Loucy (cell line): ENCODE results near the gene LRRC4C.

ENCODE experiments used
- H2AFZ ChIP-seq: fragments of 200-600 bp; sonication (generic); 2 replicates; pipeline ENCODE4 v1.6.0; 2016; ENCODE audit warnings: antibody characterized with exemption, mild to moderate bottlenecking, low read length, moderate library complexity
- H3F3A ChIP-seq: fragments of 200-600 bp; 2 replicates; pipeline ENCODE4 v1.6.0; 2016; ENCODE audit warnings: antibody characterized with exemption, low read depth, mild to moderate bottlenecking
- H3K27me3 ChIP-seq: fragments of 200-600 bp; sonication (generic); 2 replicates; pipeline ENCODE4 v1.6.1; 2014; ENCODE audit warnings: low read length, mild to moderate bottlenecking; ENCODE audit not compliant: insufficient read depth, poor library complexity, severe bottlenecking
- H3K36me3 ChIP-seq: fragments of 200-600 bp; sonication (generic); 2 replicates; pipeline ENCODE4 v1.6.1; 2016; ENCODE audit warnings: low read length; ENCODE audit not compliant: insufficient read depth
- H3K4me1 ChIP-seq: fragments of 200-600 bp; sonication (generic); 2 replicates; pipeline ENCODE4 v1.5.1; 2014; ENCODE audit warnings: low read length, mild to moderate bottlenecking; ENCODE audit not compliant: insufficient read depth, poor library complexity, severe bottlenecking
- H3K4me2 ChIP-seq: fragments of 200-600 bp; sonication (generic); 2 replicates; pipeline ENCODE4 v1.6.0; 2014; ENCODE audit warnings: antibody characterized with exemption, low read length, low read depth, mild to moderate bottlenecking; ENCODE audit not compliant: poor library complexity, severe bottlenecking
- H3K4me3 ChIP-seq: fragments of 200-600 bp; sonication (generic); 2 replicates; pipeline ENCODE4 v1.5.1; 2014; ENCODE audit warnings: low read length, mild to moderate bottlenecking, mixed read lengths; ENCODE audit not compliant: poor library complexity, severe bottlenecking
- H3K79me2 ChIP-seq: fragments of 200-600 bp; sonication (generic); 2 replicates; pipeline ENCODE4 v1.6.1; 2014; ENCODE audit warnings: low read length; ENCODE audit not compliant: insufficient read depth
- H3K9ac ChIP-seq: fragments of 200-600 bp; sonication (generic); 2 replicates; pipeline ENCODE4 v1.6.0; 2014; ENCODE audit warnings: mild to moderate bottlenecking, low read depth, low read length, moderate library complexity; ENCODE audit not compliant: poor library complexity, severe bottlenecking
- H3K9me2 ChIP-seq: fragments of 200-600 bp; sonication (generic); replicated peaks from 2 replicates; pipeline ENCODE4 v1.6.1; 2016; ENCODE audit warnings: low read depth, low read length, mixed read lengths
- H3K9me3 ChIP-seq: fragments of 200-600 bp; sonication (generic); 2 replicates; pipeline ENCODE4 v1.6.1; 2014; ENCODE audit warnings: mild to moderate bottlenecking, antibody characterized with exemption, low read length, low read depth; ENCODE audit not compliant: insufficient read depth
- H4K20me1 ChIP-seq: fragments of 200-600 bp; sonication (generic); 2 replicates; pipeline ENCODE4 v1.6.0; 2014; ENCODE audit warnings: antibody characterized with exemption, low read length, mild to moderate bottlenecking; ENCODE audit not compliant: insufficient read depth, poor library complexity, severe bottlenecking
- EZH2phosphoT487 ChIP-seq: fragments of 200-600 bp; IDR thresholded peaks from 2 replicates; pipeline ENCODE4 v1.6.1; 2018; ENCODE audit warnings: antibody characterized with exemption, mild to moderate bottlenecking, moderate library complexity, borderline replicate concordance
- TF ChIP-seq, protein P1 (sequence below): fragments of 200-600 bp; sonication (generic); conservative IDR thresholded peaks from 2 replicates; pipeline ENCODE4 v1.5.1; 2014; ENCODE audit warnings: mild to moderate bottlenecking, antibody characterized with exemption, low read length

Gene LRRC4C

DNA sequence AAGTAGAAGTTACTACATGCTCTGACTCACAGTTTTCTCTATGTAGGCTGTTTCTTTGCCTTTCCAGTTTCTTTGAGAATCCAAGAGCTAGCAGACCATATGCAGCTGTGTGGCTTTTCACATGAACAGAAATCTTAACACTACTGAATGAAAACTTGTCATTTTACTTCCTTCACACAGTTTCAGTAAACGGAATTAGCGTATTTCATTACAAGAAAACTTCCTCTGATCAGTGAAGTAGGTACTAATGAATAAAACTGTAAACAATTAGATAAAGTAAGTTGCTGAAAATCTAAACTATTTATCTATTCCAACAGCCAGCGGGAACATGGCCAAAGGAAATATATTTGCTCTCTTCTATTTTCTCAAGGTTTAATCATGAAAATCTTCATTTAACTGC is 953.2 kb downstream of the LRRC4C start:
- H3K27me3 ChIP-seq: no peaks in the 10 kb centered on the region
- no peak overlapping the region for H3K4me3 ChIP-seq
- no peaks in the 10 kb centered on the region for H3K79me2 ChIP-seq
- no peaks in the 10 kb centered on the region for H4K20me1 ChIP-seq
- H2AFZ ChIP-seq: no peak overlapping the region
- H3K9ac ChIP-seq: no peak overlapping the region
- H3F3A ChIP-seq: no peaks in the 10 kb centered on the region
- no peaks in the 10 kb centered on the region for H3K36me3 ChIP-seq
- H3K9me3 ChIP-seq: no peaks in the 10 kb centered on the region
- no peaks in the 10 kb centered on the region for H3K4me1 ChIP-seq
- TF ChIP-seq EZH2phosphoT487: no peak
- TF ChIP-seq, protein P1, sequence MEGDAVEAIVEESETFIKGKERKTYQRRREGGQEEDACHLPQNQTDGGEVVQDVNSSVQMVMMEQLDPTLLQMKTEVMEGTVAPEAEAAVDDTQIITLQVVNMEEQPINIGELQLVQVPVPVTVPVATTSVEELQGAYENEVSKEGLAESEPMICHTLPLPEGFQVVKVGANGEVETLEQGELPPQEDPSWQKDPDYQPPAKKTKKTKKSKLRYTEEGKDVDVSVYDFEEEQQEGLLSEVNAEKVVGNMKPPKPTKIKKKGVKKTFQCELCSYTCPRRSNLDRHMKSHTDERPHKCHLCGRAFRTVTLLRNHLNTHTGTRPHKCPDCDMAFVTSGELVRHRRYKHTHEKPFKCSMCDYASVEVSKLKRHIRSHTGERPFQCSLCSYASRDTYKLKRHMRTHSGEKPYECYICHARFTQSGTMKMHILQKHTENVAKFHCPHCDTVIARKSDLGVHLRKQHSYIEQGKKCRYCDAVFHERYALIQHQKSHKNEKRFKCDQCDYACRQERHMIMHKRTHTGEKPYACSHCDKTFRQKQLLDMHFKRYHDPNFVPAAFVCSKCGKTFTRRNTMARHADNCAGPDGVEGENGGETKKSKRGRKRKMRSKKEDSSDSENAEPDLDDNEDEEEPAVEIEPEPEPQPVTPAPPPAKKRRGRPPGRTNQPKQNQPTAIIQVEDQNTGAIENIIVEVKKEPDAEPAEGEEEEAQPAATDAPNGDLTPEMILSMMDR: no peak
- no peak overlapping the region for H3K4me2 ChIP-seq
- no peaks in the 10 kb centered on the region for H3K9me2 ChIP-seq

DNA sequence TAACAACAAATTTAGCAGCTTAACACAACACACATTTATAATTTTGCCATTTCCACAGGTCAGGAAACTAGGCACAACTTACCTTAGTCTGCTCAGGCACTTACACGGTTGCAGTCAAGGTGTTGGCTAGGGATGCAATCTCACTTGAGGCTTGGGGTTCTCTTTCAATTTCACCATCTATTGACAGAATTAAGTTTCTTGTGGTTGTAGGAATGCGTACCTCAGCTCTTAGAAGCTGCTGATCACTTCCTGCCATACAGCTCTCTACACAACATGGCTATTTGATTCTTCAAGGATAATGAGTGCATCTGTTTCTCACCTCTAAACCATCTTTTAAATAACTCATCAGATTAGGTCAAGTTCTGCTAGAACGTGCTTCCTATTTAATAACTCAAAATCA is 968.1 kb downstream of the LRRC4C start:
- Histone ChIP-seq H4K20me1 (no peaks in the 10 kb centered on the region), H2AFZ (no peak overlapping the region), H3K79me2 (no peaks in the 10 kb centered on the region), H3K9me2 (no peaks in the 10 kb centered on the region), H3K36me3 (no peaks in the 10 kb centered on the region), H3K9me3 (no peaks in the 10 kb centered on the region), H3K4me2 (no peak overlapping the region), H3K9ac (no peak overlapping the region), H3F3A (no peaks in the 10 kb centered on the region), H3K4me3 (no peak overlapping the region), H3K4me1 (no peaks in the 10 kb centered on the region), H3K27me3 (no peaks in the 10 kb centered on the region)
- TF ChIP-seq, protein P1: no peak
- no peak for TF ChIP-seq EZH2phosphoT487

DNA sequence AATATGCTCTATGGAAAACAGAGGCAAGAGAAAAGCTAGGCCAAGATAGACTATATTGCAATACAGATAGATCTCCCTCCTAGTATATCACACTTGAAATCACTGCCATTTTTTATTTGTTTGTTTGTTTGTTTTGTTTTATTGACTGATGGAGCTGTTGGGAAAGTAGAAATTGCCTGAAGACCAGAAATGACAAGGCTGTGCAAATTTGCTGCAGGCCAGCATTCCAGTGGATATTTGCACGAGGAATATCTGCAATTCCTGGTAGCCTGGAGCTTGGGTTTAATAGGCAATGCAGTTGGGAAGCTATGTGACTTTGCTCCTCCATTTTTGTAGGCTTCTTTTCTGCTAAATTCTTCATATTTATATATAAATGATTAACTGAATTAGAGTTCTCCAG is 991.7 kb downstream of the LRRC4C start:
- H3K4me2 ChIP-seq: no peak overlapping the region
- H3K9me3 ChIP-seq: no peaks in the 10 kb centered on the region
- no peaks in the 10 kb centered on the region for H3K27me3 ChIP-seq
- no peaks in the 10 kb centered on the region for H3K4me1 ChIP-seq
- H2AFZ ChIP-seq: no peak overlapping the region
- H3K9me2 ChIP-seq: no peaks in the 10 kb centered on the region
- H3K36me3 ChIP-seq: no peaks in the 10 kb centered on the region
- TF ChIP-seq EZH2phosphoT487: no peak
- TF ChIP-seq, protein P1: no peak
- no peaks in the 10 kb centered on the region for H3K79me2 ChIP-seq
- no peaks in the 10 kb centered on the region for H3F3A ChIP-seq
- H3K9ac ChIP-seq: no peak overlapping the region
- no peak overlapping the region for H3K4me3 ChIP-seq
- H4K20me1 ChIP-seq: no peaks in the 10 kb centered on the region
